ENCODE measurements around the gene NAA80.

DNA sequence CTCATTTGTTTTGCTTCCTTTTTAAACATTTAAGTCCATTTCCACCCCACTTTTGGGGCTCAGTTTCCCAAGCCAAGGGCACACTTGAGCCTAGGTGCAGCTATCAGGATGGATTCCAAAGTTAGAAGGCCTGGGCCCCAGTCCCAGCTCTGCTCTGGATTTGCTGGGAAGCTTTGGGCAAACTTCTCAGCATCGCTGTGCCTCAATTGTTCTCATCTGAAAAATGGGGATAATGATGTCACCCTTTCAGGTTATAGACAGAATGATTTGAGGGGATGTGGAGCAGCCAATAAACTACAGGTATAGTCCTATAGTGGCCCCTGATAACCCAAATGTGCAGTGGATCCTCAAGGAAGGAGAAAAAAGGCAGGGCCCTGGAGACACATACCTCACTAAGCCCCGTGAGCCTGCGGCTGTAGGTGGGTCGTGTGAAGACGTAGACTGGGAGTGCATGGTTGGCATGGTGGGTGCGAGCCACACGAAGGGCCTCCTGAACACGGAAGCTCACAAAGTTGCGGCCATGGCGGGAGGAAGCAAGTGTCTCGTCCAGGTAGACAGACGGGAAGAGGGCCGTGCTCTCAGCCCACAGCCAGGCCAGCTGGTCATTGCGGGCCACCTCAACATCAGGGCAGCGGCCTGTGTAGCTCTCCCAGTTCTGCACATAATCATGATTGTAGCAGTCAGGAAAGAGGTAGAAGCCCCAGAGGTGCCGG, 20.1 kb upstream of the NAA80 start:
- TF ChIP-seq, protein P1, sequence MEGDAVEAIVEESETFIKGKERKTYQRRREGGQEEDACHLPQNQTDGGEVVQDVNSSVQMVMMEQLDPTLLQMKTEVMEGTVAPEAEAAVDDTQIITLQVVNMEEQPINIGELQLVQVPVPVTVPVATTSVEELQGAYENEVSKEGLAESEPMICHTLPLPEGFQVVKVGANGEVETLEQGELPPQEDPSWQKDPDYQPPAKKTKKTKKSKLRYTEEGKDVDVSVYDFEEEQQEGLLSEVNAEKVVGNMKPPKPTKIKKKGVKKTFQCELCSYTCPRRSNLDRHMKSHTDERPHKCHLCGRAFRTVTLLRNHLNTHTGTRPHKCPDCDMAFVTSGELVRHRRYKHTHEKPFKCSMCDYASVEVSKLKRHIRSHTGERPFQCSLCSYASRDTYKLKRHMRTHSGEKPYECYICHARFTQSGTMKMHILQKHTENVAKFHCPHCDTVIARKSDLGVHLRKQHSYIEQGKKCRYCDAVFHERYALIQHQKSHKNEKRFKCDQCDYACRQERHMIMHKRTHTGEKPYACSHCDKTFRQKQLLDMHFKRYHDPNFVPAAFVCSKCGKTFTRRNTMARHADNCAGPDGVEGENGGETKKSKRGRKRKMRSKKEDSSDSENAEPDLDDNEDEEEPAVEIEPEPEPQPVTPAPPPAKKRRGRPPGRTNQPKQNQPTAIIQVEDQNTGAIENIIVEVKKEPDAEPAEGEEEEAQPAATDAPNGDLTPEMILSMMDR (IDR thresholded peaks at IDR 0.05 in 4 of 5, conservative IDR thresholded peaks at IDR 0.05 in 1 of 5), result no peak
- no peak for TF ChIP-seq POLR2A (IDR thresholded peaks at IDR 0.05)
